Retinal pigment epithelial cell (primary cell): ENCODE results near the gene GPR83.

Experiments used
- DNase-seq: peaks from one replicate; pipeline ENCODE4 v3.0.0-alpha.2; 2010; ENCODE audit warnings: low read depth
- H3K4me3 ChIP-seq: 2 replicates; pipeline ENCODE4 v1.5.1; 2011; ENCODE audit warnings: mild to moderate bottlenecking, low read length, control low read depth, moderate library complexity
- CTCF ChIP-seq: conservative IDR thresholded peaks from 2 replicates; pipeline ENCODE4 v1.5.1; 2011; ENCODE audit warnings: low read depth, low read length, control low read depth, inconsistent platforms

GPR83 gene

GRCh38 chr11:94424662-94425061, 23.4 kb upstream of the GPR83 start:
- H3K4me3 ChIP-seq, result no peak overlapping the region
- DNase-seq, result peak; percentile 10
- no peak for TF ChIP-seq CTCF

- no peak overlapping the region for H3K4me3 ChIP-seq
- TF ChIP-seq CTCF, result no peak
- DNase-seq, result no peak
Measured at GRCh38 chr11:94424011-94424410, 22.8 kb upstream of the GPR83 start.

GRCh38 chr11:94423507-94423906, 22.3 kb upstream of the GPR83 start:
- no peak for DNase-seq
- no peak for TF ChIP-seq CTCF

GRCh38 chr11:94418123-94418765, 17.0 kb upstream of the GPR83 start:
- no peak for DNase-seq
- TF ChIP-seq CTCF, result no peak
- H3K4me3 ChIP-seq, result no peak overlapping the region

More at GRCh38 chr11:94423507-94423906, 22.3 kb upstream of the GPR83 start:
- H3K4me3 ChIP-seq, result no peak overlapping the region

- peak; percentile 67 for TF ChIP-seq CTCF
- no peak for DNase-seq
- no peak overlapping the region for H3K4me3 ChIP-seq
Measured at GRCh38 chr11:94417386-94417987, 16.3 kb upstream of the GPR83 start.

GRCh38 chr11:94405062-94405833, 4.0 kb upstream of the GPR83 start:
- H3K4me3 ChIP-seq, result no peak overlapping the region
- DNase-seq, result no peak
- no peak for TF ChIP-seq CTCF
